ENCODE data around the gene GSDME. TPM values are rescaled to one million over a fixed set of nuclear protein-coding genes. Genes with fewer than 3 reads are reported as not detected.

The GSDME gene
- total RNA-seq, 6 donors from 2014 or later, result 3.8 to 41.9 (median 7.5) TPM

- no peaks in the 10 kb centered on the region for H3K27me3 ChIP-seq
- no peak for TF ChIP-seq CTCF (IDR thresholded peaks at IDR 0.05)
- no peak for TF ChIP-seq EP300 (IDR thresholded peaks at IDR 0.05)
- ATAC-seq (ENCODE audit: low FRiP score in 2 of 2), result no peak
- no peaks in the 10 kb centered on the region for H3K9me3 ChIP-seq
- H3K4me1 ChIP-seq, result peaks cover 0 to 10% (median 0%) of the 10 kb centered on the region in 4 donors
- H3K4me3 ChIP-seq, result no peak overlapping the region
- H3K27ac ChIP-seq, result no peak overlapping the region
- no peak for DNase-seq
- 74 to 85% methylated on average over 3 of the region's 3 CpGs for WGBS, 2 donors
- no peaks in the 10 kb centered on the region for H3K36me3 ChIP-seq
These were observed 54.0 kb downstream of the GSDME start for GRCh38 chr7:24703296-24703695.

DNA sequence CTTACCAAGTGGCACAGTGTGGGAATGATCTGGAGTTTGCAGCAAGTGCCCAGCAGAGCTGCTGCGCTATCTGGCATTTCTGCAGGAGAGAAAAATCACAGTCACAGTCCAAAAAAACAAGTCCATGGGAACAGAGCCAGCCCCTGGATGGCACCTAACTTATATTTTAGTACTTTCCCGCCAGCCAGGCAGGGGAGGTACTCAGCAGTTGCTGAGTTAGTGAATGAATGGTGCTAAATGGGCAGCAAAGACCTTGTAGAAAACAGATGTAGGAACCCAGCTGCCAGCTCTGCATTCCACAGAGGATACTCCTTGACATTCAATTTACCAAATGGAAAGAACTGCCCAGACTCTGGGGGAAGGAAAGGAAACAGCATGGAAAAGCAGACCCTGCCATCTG lies 54.5 kb downstream of the GSDME start:
- ATAC-seq (ENCODE audit: low FRiP score in 2 of 2) (no peak), DNase-seq (no peak)
- 83 to 84% methylated on average over 2 of the region's 2 CpGs for WGBS, 2 donors
- Histone ChIP-seq H3K4me1 (peaks cover 0 to 10% (median 0%) of the 10 kb centered on the region in 4 donors), H3K27me3 (no peaks in the 10 kb centered on the region), H3K4me3 (no peak overlapping the region), H3K36me3 (no peaks in the 10 kb centered on the region), H3K27ac (no peak overlapping the region), H3K9me3 (no peaks in the 10 kb centered on the region)
- TF ChIP-seq EP300 (IDR thresholded peaks at IDR 0.05), result no peak

GRCh38 chr7:24701261-24702235 lies 55.7 kb downstream of the GSDME start:
- 75 to 78% methylated on average over 4 of the region's 4 CpGs for WGBS, 2 donors
- Histone ChIP-seq H3K36me3 (no peaks in the 10 kb centered on the region), H3K9me3 (no peaks in the 10 kb centered on the region), H3K27ac (no peak overlapping the region), H3K4me3 (no peak overlapping the region), H3K27me3 (no peaks in the 10 kb centered on the region), H3K4me1 (peaks cover 0 to 10% (median 0%) of the 10 kb centered on the region in 4 donors)
- DNase-seq (no peak), ATAC-seq (ENCODE audit: low FRiP score in 2 of 2) (no peak)
- no peak for TF ChIP-seq POLR2AphosphoS5 (IDR thresholded peaks at IDR 0.05)
- TF ChIP-seq POLR2A (IDR thresholded peaks at IDR 0.05), result no peak
- TF ChIP-seq EP300 (IDR thresholded peaks at IDR 0.05), result no peak
- TF ChIP-seq CTCF (IDR thresholded peaks at IDR 0.05), result no peak

DNA sequence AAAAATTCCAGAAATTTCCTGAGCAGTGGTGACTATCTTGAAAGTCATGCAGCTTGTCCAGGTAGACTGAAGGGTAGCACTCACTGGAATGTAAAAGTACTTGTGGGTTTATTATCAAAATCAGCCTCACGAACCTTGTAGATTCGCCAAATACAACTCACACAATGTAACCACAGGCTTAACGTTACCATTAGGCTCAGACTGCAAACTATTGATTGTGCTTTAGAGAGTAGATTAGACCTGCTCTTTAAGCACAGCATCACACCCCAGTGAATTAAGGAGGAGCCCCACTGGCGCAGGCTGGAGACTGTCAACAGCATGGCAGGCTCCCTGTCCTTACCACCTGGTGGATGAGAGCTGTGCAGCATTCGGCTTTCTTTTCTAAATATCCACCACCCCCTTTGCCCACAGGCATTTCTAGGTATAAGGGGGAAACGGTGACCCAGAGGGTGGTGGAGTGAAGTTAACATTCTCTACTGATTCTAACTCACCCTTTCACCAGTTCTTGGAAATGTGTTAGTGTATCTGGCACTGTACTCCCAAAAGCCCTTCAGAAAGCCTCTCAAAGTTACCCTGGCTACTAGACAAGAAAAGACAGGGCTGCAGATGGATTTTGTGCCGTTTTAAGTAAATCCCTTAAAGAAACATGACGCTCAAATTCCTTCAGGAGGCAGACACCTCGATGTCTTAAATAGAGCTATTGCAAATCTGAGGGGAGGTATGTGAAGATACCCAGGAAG lies 56.6 kb downstream of the GSDME start:
- Histone ChIP-seq H3K4me3 (no peak overlapping the region), H3K4me1 (peaks cover 0 to 10% (median 0%) of the 10 kb centered on the region in 4 donors), H3K27me3 (no peaks in the 10 kb centered on the region), H3K36me3 (no peaks in the 10 kb centered on the region), H3K27ac (no peak overlapping the region), H3K9me3 (no peaks in the 10 kb centered on the region)
- TF ChIP-seq POLR2AphosphoS5 (IDR thresholded peaks at IDR 0.05) (no peak), POLR2A (IDR thresholded peaks at IDR 0.05) (no peak), CTCF (IDR thresholded peaks at IDR 0.05) (no peak), EP300 (IDR thresholded peaks at IDR 0.05) (no peak)
- no peak for ATAC-seq (ENCODE audit: low FRiP score in 2 of 2)
- DNase-seq, result no peak
- WGBS, 2 donors, result 54 to 61% methylated on average over 9 of the region's 9 CpGs

DNA sequence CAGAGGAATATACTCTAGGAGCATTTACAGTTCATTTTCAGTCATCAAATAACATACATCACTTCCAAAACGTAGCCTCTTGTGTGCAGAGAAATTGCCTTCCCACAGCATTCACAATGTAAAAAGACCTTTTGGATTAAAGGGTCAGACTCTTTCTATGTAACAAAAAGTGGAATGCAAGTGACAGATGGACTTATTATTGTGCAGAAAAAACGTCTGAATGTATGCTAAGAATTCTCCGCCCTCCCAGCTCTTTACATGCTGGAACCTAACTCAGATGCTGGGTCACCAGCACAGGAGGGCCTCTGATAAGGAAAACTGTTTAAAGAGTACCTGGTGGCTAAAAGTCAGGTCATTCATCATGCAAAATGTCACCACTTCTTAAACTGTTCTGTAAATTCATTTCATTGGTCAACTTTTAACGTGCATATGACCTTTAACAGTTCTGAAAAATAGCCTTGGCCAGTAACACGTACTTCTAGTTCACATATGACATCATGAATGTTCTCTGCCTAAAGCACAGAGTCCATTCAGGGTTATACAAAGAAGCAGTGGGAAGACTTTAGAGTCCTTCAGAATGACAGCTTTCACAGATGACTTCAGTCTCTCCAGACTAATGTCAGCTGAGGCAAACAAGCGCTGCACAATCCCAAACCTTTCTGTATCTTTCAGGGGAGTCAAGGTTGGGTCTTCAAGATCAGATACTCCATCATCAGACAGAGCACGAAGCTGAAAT lies 58.6 kb downstream of the GSDME start:
- ATAC-seq (ENCODE audit: low FRiP score in 2 of 2) (no peak), DNase-seq (no peak)
- WGBS, 2 donors, result 77 to 83% methylated on average over 7 of the region's 7 CpGs
- Histone ChIP-seq H3K4me1 (peaks cover 0 to 10% (median 0%) of the 10 kb centered on the region in 4 donors), H3K27me3 (no peaks in the 10 kb centered on the region), H3K9me3 (no peaks in the 10 kb centered on the region), H3K27ac (no peak overlapping the region), H3K36me3 (no peaks in the 10 kb centered on the region), H3K4me3 (no peak overlapping the region)
- TF ChIP-seq CTCF (IDR thresholded peaks at IDR 0.05) (no peak), POLR2AphosphoS5 (IDR thresholded peaks at IDR 0.05) (no peak), POLR2A (IDR thresholded peaks at IDR 0.05) (no peak), EP300 (IDR thresholded peaks at IDR 0.05) (no peak)

Data from upper lobe of left lung (tissue), 6 donors.